Inferior parietal cortex (tissue), 1 donor: ENCODE data around the gene GPC6.

ENCODE experiments used
- DNase-seq: peaks from one replicate; pipeline ENCODE4 v3.0.0-alpha.2; 2016; ENCODE audit errors: extremely low spot score

Gene GPC6

DNA sequence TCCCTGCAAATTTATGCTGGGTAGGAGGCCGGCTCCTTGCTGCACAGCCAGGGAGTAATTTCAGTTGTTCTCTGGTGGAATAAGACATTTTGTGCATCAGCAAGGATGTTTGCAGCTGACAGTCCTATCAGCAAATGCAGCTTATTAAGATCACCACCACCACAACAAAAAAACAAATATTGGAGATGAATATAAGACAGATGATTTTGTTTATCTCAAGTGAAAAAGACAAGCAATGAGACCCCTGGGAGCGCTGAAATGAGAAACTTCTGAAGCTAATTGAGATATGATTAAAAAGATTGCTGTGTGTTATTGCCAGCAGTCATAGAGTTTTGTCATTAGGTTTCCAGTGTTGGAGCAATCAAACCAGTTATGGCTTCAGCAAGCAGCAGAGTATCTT, 505.6 kb downstream of the GPC6 start:
- no peak for DNase-seq

DNA sequence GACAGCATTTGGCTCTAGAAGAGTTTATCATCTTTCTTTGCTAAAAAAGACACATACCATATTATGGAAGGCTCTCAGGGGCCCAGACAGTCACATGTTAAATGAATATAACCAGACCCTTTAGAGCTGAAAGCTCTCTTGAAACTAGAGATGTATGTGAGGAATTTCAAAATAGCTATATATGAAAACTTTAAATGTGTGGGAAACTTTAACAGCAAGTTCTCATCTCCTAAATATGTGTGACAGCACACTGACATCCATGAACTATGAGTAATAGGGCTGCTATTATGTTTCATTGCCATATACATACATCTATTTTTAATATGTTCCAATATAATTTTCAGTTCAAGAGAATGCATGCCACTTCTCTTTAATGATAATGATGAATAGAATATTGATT, 509.5 kb downstream of the GPC6 start:
- no peak for DNase-seq

DNA sequence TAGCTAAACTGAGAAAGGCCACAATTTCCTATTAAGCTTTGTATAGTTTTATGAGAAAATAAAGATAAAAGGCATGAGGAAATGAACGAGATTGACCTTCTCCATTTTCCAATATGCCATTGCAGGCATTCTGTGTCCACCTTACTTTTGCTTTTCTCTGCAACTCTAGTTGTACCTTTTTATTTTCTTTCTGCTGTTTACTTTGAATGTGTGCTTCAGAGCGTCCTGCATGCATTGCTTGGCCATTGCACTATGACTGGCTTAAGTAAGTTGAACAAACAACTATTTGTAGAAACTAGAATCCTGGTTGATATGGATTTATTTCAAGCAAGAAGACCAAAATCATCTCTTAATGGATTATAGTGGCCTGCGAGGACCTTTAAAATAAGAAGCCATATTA, 510.3 kb downstream of the GPC6 start:
- no peak for DNase-seq

DNA sequence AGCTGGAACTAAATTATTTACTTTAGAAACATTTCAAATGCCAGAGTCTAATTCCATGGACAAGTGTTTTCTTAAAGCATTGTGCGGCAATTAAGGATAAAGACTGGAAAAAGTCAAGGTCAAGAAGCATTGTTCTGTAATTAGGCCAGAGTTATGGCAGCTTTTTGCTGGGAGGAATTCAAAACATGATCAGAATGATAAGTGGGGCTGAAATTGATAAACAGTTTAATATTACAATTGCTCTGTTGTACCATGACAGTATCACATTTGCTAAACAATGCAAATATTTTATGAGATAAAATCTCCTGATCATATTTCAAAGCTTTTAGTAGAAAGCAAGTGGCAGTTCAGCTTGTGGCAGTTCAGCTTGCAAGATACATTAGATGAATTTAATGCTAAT, 513.7 kb downstream of the GPC6 start:
- DNase-seq, result no peak

DNA sequence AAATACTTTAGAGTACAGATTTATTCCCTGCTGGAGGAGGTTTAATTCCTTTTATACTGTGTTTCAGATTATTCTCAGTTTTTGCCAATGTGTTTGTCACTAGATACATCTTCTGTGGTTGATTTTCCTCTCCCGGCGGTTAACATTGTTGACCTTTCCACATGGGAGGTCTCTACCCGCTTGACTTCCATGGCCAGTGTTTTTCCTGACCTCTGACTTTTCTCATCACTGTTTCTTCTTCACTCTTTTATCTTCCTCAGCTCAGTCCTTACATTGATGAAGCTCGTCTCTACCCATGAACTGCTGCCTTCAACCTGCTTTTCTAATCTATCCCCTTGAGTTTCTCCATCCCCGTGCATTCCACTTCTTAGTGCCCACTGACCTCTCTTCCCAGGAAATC, 517.4 kb downstream of the GPC6 start:
- DNase-seq, result no peak

DNA sequence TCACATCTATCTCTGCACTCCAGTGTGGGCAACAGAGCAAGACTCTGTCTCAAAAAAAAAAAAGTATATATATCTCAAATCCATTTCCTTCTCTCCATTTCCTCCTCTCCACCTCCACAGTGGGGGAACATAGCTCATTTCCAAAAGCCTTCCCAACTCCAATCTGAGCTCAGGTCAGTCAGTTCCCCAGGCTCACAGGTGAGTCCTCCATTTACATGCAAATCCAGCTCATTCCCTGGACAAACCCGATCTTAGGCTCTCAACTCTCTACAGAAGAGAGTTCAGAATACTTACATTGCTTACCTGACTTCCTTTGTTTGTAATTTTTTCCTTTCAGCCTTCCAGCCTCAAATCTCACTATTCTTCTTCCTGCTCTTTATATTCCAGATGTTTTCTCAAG, 518.3 kb downstream of the GPC6 start:
- no peak for DNase-seq

DNA sequence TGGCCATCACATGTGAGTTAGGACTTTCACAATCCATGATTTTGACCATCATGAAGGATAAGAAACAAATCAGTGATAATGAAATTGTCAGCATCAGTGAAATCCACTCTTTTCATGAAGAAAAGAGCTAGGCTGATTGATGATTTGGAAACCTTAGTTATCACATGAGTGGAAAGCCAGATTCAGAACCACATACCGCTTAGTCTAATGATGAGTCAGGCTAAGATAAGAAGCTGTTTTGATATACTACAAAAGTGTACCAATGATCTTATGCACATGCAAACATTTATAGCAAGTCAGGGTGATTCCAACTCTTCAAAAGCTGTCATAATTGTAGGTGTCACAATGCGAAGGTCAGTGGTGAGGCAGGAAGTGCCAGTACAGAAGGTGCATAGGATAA, 519.3 kb downstream of the GPC6 start:
- DNase-seq, result no peak

DNA sequence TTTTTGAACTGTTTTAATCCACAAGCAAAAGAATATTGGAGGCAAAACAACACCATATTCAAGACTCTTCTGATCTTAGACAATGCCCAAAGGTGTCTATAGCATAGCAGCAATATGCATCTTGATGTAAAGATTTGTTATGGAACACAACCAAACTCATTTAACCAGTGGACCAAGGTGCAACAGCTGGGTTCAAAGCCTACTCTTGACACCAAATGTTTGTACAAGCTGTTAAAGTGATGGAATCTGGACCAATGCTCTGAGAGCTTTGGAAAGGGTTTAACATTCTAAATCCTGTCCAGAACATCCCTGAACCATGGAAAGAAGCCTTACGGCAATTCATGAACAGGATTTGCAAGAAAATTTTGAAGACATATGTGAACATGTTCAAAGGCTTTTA, 520.0 kb downstream of the GPC6 start:
- DNase-seq, result no peak

DNA sequence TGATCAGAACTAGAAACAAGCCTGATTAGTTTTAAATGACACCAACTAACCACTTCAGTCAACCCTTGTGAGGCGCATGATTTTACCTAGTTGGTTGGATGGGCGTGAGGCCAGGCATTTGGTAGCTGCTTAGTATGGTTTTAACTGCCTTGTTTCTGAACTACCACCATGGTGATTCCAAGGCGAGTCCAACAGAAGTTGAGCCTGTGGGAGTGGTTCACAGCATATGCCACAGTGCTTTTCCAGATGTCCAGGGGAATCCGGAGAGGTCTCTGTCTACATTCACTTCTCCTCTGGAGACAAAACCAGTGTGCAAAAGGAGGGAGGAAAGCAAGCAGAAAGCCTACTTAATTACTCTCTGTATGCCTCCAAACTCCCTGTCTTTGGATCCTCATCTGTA, 524.1 kb downstream of the GPC6 start:
- DNase-seq, result no peak

DNA sequence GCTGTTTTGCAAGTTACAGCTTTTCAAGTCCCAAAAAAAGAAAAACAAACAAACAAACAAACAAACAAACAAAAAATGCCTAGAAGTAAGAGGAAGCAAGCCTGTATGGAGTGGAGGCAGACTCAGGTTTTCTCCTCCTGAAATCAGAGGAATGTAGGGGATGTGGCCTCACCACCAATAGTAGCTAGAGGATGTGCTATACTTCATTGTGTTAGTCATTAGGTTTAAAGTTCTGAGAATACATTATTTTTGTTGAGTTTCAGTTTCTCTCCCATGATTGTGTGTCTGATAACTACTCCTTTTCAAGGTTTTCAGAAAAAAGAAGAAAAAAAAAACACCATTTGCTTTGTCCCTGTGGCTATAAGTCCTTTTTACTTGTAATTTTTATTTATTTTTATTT, 524.5 kb downstream of the GPC6 start:
- no peak for DNase-seq

DNA sequence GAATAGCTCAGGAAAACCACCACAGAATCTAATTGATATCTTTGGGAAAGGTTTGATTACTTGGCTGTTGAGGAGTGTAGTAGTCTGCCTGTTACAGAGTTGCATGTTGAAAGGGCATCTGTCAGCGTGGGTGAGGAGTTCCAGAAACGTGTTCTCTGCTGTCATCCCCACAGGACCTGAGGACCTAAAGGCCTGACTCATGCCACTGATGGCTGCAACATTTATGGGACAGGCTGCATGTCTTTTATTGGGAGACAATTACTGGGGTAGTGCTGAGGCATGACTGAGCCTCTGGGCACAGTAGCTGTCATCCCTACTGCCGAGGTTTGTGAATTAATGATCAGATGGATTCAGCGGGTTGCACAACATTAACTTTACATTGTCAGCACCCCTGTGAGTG, 525.9 kb downstream of the GPC6 start:
- DNase-seq, result no peak

DNA sequence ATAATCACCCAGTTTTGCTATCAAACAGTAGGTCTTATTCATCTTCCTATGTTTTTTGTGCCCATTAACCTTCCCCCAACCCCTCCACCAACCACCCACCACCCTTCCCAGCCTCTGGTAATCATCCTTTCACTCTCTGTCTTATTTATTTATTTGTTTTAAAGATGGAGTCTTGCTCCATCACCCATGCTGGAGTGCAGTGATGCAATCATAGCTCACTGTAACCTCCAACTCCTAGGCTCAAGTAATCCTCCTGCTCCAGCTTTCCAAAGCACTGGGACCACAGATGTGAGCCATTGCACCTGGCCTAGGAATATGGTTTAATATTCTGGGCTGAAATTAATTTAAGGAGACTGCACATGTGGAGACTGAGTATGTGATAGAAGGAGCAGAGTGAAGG, 527.0 kb downstream of the GPC6 start:
- no peak for DNase-seq

DNA sequence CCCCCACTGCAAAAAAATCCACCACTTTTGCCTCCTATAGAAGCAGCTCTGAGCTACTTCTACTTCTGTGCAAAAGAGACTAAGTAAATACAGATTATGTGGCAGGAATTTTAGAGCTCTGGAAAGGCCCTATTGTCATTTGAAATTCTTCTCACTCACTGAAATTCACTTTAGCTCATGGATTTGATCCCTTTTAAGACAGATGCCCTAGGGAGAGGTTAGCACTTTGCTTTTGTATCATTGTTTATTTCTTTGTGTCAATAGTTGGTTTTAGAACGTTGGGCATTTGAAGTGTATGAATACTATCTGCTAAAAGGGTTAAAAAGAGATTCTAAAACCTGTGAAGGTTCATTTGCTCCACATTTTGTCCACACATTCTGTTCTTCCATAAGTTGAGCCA, 528.7 kb downstream of the GPC6 start:
- no peak for DNase-seq

DNA sequence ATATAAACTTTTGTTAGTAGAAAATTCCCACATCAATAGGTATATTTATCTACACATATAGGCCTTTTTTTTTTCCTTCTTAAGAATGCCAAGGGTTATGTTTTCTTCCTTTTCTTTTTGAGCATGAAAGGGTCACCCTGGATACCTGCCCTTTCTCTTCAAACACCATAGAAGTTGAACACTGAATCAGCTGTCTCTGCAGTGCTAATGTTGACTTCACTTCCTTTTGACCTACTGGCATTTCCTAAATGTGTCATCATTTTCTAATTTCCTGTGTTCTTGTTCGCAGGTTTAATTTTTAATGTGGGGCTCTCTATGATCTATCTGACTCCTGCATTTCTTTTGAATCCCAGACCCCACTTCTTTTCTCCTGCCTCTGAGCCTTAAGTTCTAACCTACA, 532.0 kb downstream of the GPC6 start:
- DNase-seq, result no peak

DNA sequence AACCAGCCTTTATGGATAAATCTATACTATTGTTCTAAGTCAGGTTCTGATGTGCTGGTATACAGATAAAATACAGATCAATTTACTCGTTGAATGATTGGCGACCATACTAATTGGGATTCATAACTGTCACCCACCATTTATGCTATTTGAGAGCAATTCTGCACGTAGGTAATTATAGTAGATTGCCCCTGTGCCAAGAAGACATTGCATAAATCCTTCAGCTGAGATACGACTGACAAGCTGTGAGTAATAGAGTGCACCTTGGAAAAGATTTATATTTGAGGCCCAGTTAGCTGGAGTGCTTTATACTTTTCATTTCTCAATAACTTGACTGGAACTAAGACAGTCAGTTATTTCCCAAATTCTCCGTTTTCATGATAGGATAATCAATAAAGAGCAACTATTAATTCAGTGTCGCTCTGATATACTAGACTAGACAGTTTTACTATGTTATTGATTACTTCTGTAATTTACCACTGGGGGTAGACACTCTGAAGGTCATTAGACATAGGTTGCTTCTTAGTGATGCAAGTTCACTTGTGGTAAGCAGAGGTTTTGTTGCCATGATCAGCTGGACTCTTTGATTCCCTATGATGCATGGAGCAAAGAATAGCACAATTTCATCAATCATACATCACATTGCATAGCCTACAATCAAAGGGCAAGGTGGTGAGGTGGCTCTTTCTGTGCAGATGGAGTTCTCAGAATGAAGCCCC, 536.3 kb downstream of the GPC6 start:
- DNase-seq, result no peak

DNA sequence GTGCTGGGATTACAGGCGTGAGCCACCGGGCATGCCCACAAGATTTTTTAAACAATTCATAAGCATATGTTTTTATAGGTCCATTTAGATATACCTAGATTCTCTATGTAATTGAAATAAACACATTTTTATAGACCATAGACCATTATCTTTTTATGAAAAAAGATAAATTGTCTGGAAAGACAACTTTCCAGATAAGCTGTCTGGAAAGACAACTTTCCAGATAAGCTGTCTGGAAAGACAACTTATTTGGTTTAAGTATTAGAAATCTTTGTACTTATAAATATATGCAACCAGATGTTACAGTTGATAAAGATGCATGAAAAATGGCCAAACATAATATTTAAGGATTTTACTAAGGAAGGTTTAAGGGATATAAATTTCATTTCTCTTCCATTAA, 538.5 kb downstream of the GPC6 start:
- DNase-seq, result no peak

DNA sequence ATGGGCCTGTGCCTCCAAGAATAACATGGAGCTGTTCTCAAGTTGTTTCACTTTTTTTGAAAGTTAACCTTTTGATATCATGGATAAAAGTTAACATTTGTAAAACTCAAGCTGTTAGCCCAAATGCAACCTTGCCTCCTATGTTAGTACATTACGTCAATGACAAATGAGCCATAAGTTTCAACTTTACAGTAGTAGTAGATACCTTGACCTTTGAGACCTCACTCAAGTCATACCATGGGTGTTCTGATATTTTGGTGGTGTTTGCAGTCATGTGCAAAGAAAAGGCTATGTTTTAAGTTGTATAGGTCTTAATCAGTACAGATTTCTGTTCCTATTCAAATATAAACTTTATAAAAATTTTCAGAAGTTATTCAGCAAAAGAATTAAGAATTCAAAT, 539.2 kb downstream of the GPC6 start:
- no peak for DNase-seq

DNA sequence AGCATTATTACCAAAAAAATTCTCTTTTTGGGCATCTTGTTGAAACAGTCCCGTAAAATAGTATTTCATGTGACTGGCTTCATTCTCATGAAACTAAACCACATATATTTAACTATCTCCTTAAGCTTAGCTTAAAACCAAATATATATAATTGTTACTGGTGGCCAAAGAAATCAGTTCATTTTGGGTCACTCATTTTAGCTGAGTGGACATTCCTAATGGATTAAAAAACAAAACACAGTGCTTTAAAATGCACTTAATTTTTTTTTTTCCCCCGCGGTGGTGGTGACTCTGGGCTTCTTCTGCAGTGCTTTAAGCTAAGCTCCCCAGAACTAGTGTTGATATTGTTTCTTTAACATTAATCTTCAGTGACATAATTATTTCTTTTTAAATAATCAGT, 540.1 kb downstream of the GPC6 start:
- no peak for DNase-seq

DNA sequence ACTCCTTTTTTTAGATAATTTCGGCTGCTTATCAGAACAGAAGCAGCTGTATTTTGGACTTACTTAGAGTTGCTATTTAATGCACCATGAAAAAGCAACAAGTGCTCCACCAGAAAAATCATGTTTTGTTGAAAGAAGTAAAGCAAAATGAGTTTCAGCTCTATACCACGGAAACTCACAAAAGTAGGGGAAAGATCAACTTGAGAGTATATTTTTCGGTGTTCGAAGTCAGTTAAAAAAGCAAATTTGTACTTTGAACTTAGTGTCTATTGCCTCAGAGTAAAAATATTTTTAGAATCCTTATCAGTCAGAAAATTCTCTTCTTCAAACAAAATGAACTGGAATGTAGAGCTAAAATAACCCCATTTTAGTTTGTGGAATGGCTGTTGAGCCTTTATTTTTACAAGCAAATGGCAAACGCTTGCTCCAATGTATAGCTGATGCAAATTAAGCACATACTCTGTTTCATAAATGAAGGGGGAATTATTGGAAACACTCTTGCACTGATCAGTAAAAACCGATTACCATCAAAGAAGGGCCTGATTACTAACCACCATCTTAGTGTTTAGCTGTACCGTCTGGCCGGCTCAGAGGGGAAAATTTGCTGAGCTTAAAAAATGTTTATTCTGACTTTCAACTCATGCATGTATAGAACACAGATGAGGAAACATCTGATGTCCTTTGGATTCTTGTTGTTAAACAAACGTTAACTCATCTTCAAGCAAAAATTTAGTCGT, 540.7 kb downstream of the GPC6 start:
- no peak for DNase-seq

DNA sequence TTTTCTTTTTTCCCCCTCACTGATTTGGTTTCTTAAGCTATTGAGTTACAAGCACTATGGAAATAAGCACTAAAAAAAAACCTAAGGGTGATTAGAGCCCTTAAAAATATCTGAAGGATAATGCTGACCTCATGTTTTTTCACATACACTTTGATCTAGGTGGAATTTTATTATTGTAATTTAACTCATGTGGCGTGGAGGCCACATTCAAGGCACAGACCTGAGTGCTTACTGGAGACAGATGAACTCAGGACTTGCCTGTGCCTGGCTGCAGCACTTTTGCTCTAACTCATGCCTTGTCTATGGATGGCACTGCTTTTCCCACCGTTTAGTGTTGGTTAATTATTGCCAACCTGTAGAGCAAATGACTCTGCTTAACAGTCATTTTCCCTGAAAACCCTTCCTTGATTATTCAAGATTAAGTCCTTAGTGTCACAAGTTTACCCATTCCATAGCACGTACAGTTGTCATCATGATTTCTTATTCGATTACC, 541.4 kb downstream of the GPC6 start:
- no peak for DNase-seq

DNA sequence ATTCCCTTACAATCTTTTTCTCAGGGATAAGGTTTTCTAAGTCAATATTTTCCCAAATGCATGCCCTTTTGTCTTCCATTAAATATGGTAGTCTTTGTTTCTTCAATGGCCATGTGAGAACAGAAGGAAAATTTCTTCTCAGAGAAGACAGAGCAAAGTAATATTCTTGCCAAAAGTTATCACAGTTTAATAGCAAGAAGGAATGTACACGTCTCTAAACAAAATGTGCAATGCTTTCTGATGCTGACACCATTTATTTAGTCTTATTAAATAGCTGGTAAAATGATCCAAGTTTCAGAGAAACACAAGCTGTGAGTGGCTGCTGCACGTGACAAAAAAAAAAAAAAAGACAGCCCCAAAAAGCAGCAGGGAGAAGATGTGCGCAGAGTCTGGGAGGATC, 542.5 kb downstream of the GPC6 start:
- no peak for DNase-seq

DNA sequence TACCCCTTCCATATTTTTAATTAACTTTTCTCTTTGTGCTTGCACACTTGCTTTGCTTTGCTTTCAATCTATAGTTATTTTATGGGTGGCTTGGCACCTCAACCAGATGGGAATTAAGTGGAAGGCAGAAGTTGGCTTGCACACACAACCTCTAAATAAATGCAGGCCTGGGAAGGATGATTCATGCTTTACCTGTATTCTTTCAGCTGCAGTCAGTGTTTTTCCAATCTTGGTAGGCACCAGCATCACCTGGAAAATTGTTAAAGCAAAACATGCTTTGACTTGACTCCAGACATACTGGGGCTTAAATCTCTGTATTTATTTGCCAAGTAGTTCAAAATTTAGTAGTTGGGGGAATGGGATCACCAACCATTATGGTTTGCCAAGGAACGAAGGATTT, 543.0 kb downstream of the GPC6 start:
- DNase-seq, result no peak

DNA sequence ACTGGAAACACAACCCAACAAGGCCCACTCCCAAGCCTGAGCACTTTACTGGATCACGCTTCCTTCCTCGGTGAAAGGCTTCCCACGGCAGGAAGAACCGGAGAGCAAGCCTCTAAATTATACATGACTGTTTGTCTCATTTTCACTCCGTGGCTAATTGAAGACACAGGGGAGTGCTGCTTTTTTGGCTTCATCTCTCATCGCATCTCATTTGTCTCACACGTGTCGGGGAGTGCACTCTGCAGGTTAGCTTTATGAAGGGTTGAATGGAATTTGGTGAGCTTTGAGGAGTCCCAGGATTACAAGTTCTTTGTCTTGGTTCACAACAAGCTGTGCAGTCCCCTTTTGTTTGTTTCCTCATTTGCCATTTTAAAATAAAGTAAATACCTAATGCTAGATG, 544.6 kb downstream of the GPC6 start:
- no peak for DNase-seq

DNA sequence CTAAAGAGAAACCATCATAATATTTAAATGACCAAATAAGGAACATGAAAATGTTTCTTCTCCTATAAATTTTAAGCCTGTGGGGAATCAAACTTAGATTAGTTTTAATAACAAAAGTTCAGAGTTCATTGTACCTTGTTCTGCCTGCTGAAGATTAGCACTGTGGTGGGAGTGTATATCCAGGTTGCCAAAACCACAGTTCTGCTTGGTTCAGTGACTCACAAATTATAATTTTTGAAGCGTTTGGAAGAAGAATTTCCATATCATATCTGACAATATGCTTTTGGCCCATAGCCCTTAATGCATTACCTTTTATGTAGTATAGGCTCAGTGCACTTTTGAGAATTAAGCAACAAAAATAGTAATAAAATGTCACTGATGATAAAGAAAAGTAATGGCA, 545.2 kb downstream of the GPC6 start:
- no peak for DNase-seq
